Urinary bladder (tissue), 4 donors: ENCODE measurements around the gene NDN. TPM values are rescaled to one million over a fixed set of nuclear protein-coding genes. Genes with fewer than 3 reads are reported as not detected.
"Not testable (repeated sequence)": the region's sequence is repeated elsewhere in the genome, so short reads cannot be mapped to it uniquely, and the experiment has no call there.

Experiments
- DNase-seq: peaks from one replicate; pipeline ENCODE4 v3.0.0-alpha.2; 2015; ENCODE audit errors: extremely low spot score
- H3K27ac ChIP-seq: one replicate; pipeline ENCODE4 v1.5.1; 2013; ENCODE audit warnings: low read depth, mild to moderate bottlenecking, moderate library complexity
- H3K36me3 ChIP-seq: one replicate; pipeline ENCODE4 v1.6.1; 2013; ENCODE audit warnings: mild to moderate bottlenecking, moderate library complexity; ENCODE audit not compliant: insufficient read depth
- H3K4me1 ChIP-seq: one replicate; pipeline ENCODE4 v1.6.1; 2013; ENCODE audit warnings: mild to moderate bottlenecking, moderate library complexity; ENCODE audit not compliant: insufficient read depth
- H3K4me3 ChIP-seq: one replicate; pipeline ENCODE4 v1.5.1; 2013; ENCODE audit warnings: low read depth, low read length
- WGBS: extraction: QIAGEN DNeasy Blood & Tissue Kit; methylation state at CpG from one replicate; pipeline ENCODE4 v1.1.7; 2013; 5-methylcytosine and 5-hydroxymethylcytosine counted together
- polyA plus RNA-seq: library from polyadenylated mRNA; stranded (reverse); fragments of 200-250 nt; gene quantifications from one replicate; pipeline ENCODE4 v1.2.3, GENCODE V29; 2013
- total RNA-seq: library from RNA; depleted of rRNA; stranded (reverse); fragments of >200 nt; gene quantifications from one replicate; pipeline ENCODE4 v1.2.3, GENCODE V29; 2014
- donor health status: healthy with polysubstance abuse.
- donor health status: healthy.

Gene NDN
- total RNA-seq = 72.3 TPM
- 107 TPM for polyA plus RNA-seq

GRCh38 chr15:23687143-23687470, at the start of gene NDN:
Gene NDN, minus strand, starts transcription at chr15:23687305. Its CDS starts 88 bp downstream, at chr15:23687217.
- H3K27ac ChIP-seq = no peak within 1 kb of the TSS
- H3K4me3 ChIP-seq = peak within 1 kb of the TSS; percentile 43
- H3K36me3 ChIP-seq = no peaks in the 10 kb centered on the region
- DNase-seq = peak; percentile 10
- 27% methylated on average over 38 of the region's 38 CpGs for WGBS
- peaks cover 4% of the 10 kb centered on the region for H3K4me1 ChIP-seq

GRCh38 chr15:23736033-23736673, 49.0 kb upstream of the NDN start:
- H3K4me1 ChIP-seq = no peaks in the 10 kb centered on the region
- H3K36me3 ChIP-seq = no peaks in the 10 kb centered on the region
- WGBS = 41% methylated on average over 5 of the region's 5 CpGs
- no peak overlapping the region for H3K27ac ChIP-seq
- DNase-seq = no peak
- H3K4me3 ChIP-seq = no peak overlapping the region

- Histone ChIP-seq H3K27ac (no peak overlapping the region), H3K36me3 (no peaks in the 10 kb centered on the region), H3K4me1 (no peaks in the 10 kb centered on the region), H3K4me3 (no peak overlapping the region)
- DNase-seq = no peak
- WGBS = 63% methylated on average over 4 of the region's 4 CpGs
Measured at GRCh38 chr15:23734862-23735261, 47.8 kb upstream of the NDN start.

GRCh38 chr15:23713874-23714656, 27.0 kb upstream of the NDN start:
- H3K36me3 ChIP-seq, H3K4me1 ChIP-seq, DNase-seq, H3K27ac ChIP-seq, H3K4me3 ChIP-seq: not testable (repeated sequence)
- 84% methylated on average over 28 of the region's 28 CpGs for WGBS

GRCh38 chr15:23708332-23708731, 21.2 kb upstream of the NDN start:
- 41% methylated on average over 1 of the region's 1 CpG for WGBS
- Histone ChIP-seq H3K4me3 (no peak overlapping the region), H3K27ac (no peak overlapping the region), H3K36me3 (no peaks in the 10 kb centered on the region), H3K4me1 (no peaks in the 10 kb centered on the region)
- DNase-seq = no peak

- WGBS = 69% methylated on average over 2 of the region's 2 CpGs
- DNase-seq = no peak
- Histone ChIP-seq H3K4me3 (no peak overlapping the region), H3K27ac (no peak overlapping the region), H3K4me1 (no peaks in the 10 kb centered on the region), H3K36me3 (no peaks in the 10 kb centered on the region)
Measured at GRCh38 chr15:23695282-23695681, 8.2 kb upstream of the NDN start.

- DNase-seq = no peak
- H3K36me3 ChIP-seq = no peaks in the 10 kb centered on the region
Measured at GRCh38 chr15:23694592-23694991, 7.5 kb upstream of the NDN start.

GRCh38 chr15:23690450-23690852, 3.3 kb upstream of the NDN start:
- no peak overlapping the region for H3K27ac ChIP-seq
- H3K4me1 ChIP-seq = peaks cover 4% of the 10 kb centered on the region
- no peak overlapping the region for H3K4me3 ChIP-seq
- WGBS = 57% methylated on average over 5 of the region's 5 CpGs
- DNase-seq = peak; percentile 88
- no peaks in the 10 kb centered on the region for H3K36me3 ChIP-seq

More at GRCh38 chr15:23694592-23694991, 7.5 kb upstream of the NDN start:
- Histone ChIP-seq H3K4me1 (peaks cover 2% of the 10 kb centered on the region), H3K27ac (no peak overlapping the region), H3K4me3 (no peak overlapping the region)
- WGBS = 96% methylated on average over 1 of the region's 1 CpG

- 52% methylated on average over 4 of the region's 4 CpGs for WGBS
- no peaks in the 10 kb centered on the region for H3K36me3 ChIP-seq
- peak; percentile 13 for DNase-seq
- no peak overlapping the region for H3K4me3 ChIP-seq
- peaks cover 4% of the 10 kb centered on the region for H3K4me1 ChIP-seq
- no peak overlapping the region for H3K27ac ChIP-seq
Measured at GRCh38 chr15:23690015-23690414, 2.9 kb upstream of the NDN start.

GRCh38 chr15:23686466-23687142, 501 bp downstream of the NDN start:
- Histone ChIP-seq H3K36me3 (no peaks in the 10 kb centered on the region), H3K4me1 (peaks cover 4% of the 10 kb centered on the region), H3K27ac (no peak overlapping the region), H3K4me3 (peak overlapping the region; percentile 43)
- no peak for DNase-seq
- 32% methylated on average over 57 of the region's 57 CpGs for WGBS

GRCh38 chr15:23671481-23671880, 15.6 kb downstream of the NDN start:
- no peak for DNase-seq
- H3K36me3 ChIP-seq = no peaks in the 10 kb centered on the region
- no peaks in the 10 kb centered on the region for H3K4me1 ChIP-seq
- WGBS = 39% methylated on average over 3 of the region's 3 CpGs
- no peak overlapping the region for H3K27ac ChIP-seq
- no peak overlapping the region for H3K4me3 ChIP-seq

- WGBS = 76% methylated on average over 1 of the region's 1 CpG
Measured at GRCh38 chr15:23670970-23671369, 16.1 kb downstream of the NDN start.

GRCh38 chr15:23663232-23663631, 23.9 kb downstream of the NDN start:
- no peak overlapping the region for H3K4me3 ChIP-seq
- no peaks in the 10 kb centered on the region for H3K36me3 ChIP-seq
- H3K4me1 ChIP-seq = no peaks in the 10 kb centered on the region
- no peak for DNase-seq
- H3K27ac ChIP-seq = no peak overlapping the region
- WGBS = 62% methylated on average over 2 of the region's 2 CpGs

More at GRCh38 chr15:23670970-23671369, 16.1 kb downstream of the NDN start:
- H3K4me3 ChIP-seq = no peak overlapping the region
- H3K4me1 ChIP-seq = no peaks in the 10 kb centered on the region
- H3K27ac ChIP-seq = no peak overlapping the region
- no peaks in the 10 kb centered on the region for H3K36me3 ChIP-seq
- no peak for DNase-seq
